Cardiac muscle cell (in vitro differentiated cells and primary cell): Measurements from ENCODE around the gene CDH4. TPM values are rescaled to one million over a fixed set of nuclear protein-coding genes. Genes with fewer than 3 reads are reported as not detected.

Experiments used
- DNase-seq, 2 donors: peaks; one replicate each; pipeline versions ENCODE4 v3.0.0 to v3.0.0-alpha.2; 2010 to 2017; ENCODE audit warnings: low read depth in 1 of 2, low spot score in 1 of 2
- H3K27ac ChIP-seq: fragments of 200-600 bp; sonication (generic); 2 replicates; pipeline ENCODE4 v1.5.1; 2016
- H3K27me3 ChIP-seq: fragments of 200-600 bp; sonication (generic); 2 replicates; pipeline ENCODE4 v1.6.0; 2016; ENCODE audit warnings: control low read depth
- H3K36me3 ChIP-seq: fragments of 200-600 bp; sonication (generic); 2 replicates; pipeline ENCODE4 v1.5.1; 2016; ENCODE audit warnings: control low read depth
- H3K4me1 ChIP-seq: fragments of 200-600 bp; sonication (generic); 2 replicates; pipeline ENCODE4 v1.8.1; 2017; ENCODE audit warnings: low read depth, mild to moderate bottlenecking, mixed run types
- H3K4me3 ChIP-seq: fragments of 200-600 bp; sonication (generic); 2 replicates; pipeline ENCODE4 v1.5.1; 2016; ENCODE audit warnings: mild to moderate bottlenecking
- H3K9me3 ChIP-seq: fragments of 200-600 bp; sonication (generic); 2 replicates; pipeline ENCODE4 v1.5.1; 2017; ENCODE audit warnings: low read depth, mild to moderate bottlenecking, control low read depth
- CTCF ChIP-seq: IDR thresholded peaks from 2 replicates; pipeline ENCODE4 v1.5.1; 2012; ENCODE audit warnings: low read depth, mild to moderate bottlenecking, low read length
- polyA plus RNA-seq: library from polyadenylated mRNA; unstranded; fragments of >200 nt; fragmentation: Nextera tagmentation; extraction: Ambion mirVana; gene quantifications from 2 replicates; pipeline ENCODE4 v1.2.1, GENCODE V29; 2016
- total RNA-seq: library from RNA; depleted of rRNA; stranded (reverse); fragments of >200 nt; gene quantifications from 2 replicates; pipeline ENCODE4 v1.2.3, GENCODE V29; 2016

The CDH4 gene
- total and polyA plus RNA-seq, 2 experiments from 2014 or later, result 0.43 to 0.80 TPM

- Histone ChIP-seq H3K4me1 (no peaks in the 10 kb centered on the region), H3K27ac (no peak overlapping the region), H3K36me3 (no peaks in the 10 kb centered on the region), H3K9me3 (no peaks in the 10 kb centered on the region), H3K27me3 (peaks cover 17% of the 10 kb centered on the region), H3K4me3 (no peak overlapping the region)
- no peak for DNase-seq
- no peak for TF ChIP-seq CTCF
Measured at GRCh38 chr20:61679473-61679872, 427.4 kb downstream of the CDH4 start.

- Histone ChIP-seq H3K36me3 (no peaks in the 10 kb centered on the region), H3K27me3 (peaks cover 23% of the 10 kb centered on the region), H3K9me3 (no peaks in the 10 kb centered on the region), H3K4me1 (no peaks in the 10 kb centered on the region), H3K4me3 (no peak overlapping the region), H3K27ac (no peak overlapping the region)
- TF ChIP-seq CTCF, result no peak
- no peak for DNase-seq
Measured at GRCh38 chr20:61680096-61680495, 428.0 kb downstream of the CDH4 start.

GRCh38 chr20:61682114-61682995, 430.3 kb downstream of the CDH4 start:
- peaks cover 23% of the 10 kb centered on the region for H3K27me3 ChIP-seq
- no peaks in the 10 kb centered on the region for H3K9me3 ChIP-seq
- no peak for TF ChIP-seq CTCF
- no peaks in the 10 kb centered on the region for H3K4me1 ChIP-seq
- no peak overlapping the region for H3K27ac ChIP-seq
- no peaks in the 10 kb centered on the region for H3K36me3 ChIP-seq
- no peak overlapping the region for H3K4me3 ChIP-seq
- no peak for DNase-seq

GRCh38 chr20:61682996-61683681, 431.1 kb downstream of the CDH4 start:
- Histone ChIP-seq H3K27ac (no peak overlapping the region), H3K9me3 (no peaks in the 10 kb centered on the region), H3K36me3 (no peaks in the 10 kb centered on the region), H3K27me3 (peaks cover 23% of the 10 kb centered on the region), H3K4me1 (no peaks in the 10 kb centered on the region), H3K4me3 (no peak overlapping the region)
- no peak for TF ChIP-seq CTCF
- DNase-seq, result no peak

- H3K4me3 ChIP-seq, result no peak overlapping the region
- H3K4me1 ChIP-seq, result no peaks in the 10 kb centered on the region
- H3K27ac ChIP-seq, result no peak overlapping the region
- peaks cover 23% of the 10 kb centered on the region for H3K27me3 ChIP-seq
- no peak for TF ChIP-seq CTCF
- no peaks in the 10 kb centered on the region for H3K9me3 ChIP-seq
- no peaks in the 10 kb centered on the region for H3K36me3 ChIP-seq
- no peak for DNase-seq
Measured at GRCh38 chr20:61683721-61684120, 431.7 kb downstream of the CDH4 start.
